Type B pancreatic cell (in vitro differentiated cells): ENCODE measurements around the gene XPO1. TPM values are rescaled to one million over a fixed set of nuclear protein-coding genes. Genes with fewer than 3 reads are reported as not detected.

Source experiments
- DNase-seq: peaks from one replicate; pipeline ENCODE4 v3.0.0; 2021; ENCODE audit warnings: mixed read lengths; ENCODE audit not compliant: unreplicated experiment; ENCODE audit errors: extremely low spot score
- H3K27ac Mint-ChIP-seq: 2 replicates; pipeline ENCODE4 v1.8.0; 2021; ENCODE audit warnings: mild to moderate bottlenecking, mixed read lengths
- H3K27me3 Mint-ChIP-seq: 2 replicates; pipeline ENCODE4 v1.8.0; 2021; ENCODE audit warnings: mixed read lengths
- H3K36me3 Mint-ChIP-seq: 2 replicates; pipeline ENCODE4 v1.8.0; 2021; ENCODE audit warnings: mixed read lengths
- H3K4me1 Mint-ChIP-seq: one replicate; pipeline ENCODE4 v1.8.0; 2021; ENCODE audit warnings: mixed read lengths; ENCODE audit not compliant: unreplicated experiment
- H3K4me3 Mint-ChIP-seq: 2 replicates; pipeline ENCODE4 v1.8.0; 2021; ENCODE audit warnings: mild to moderate bottlenecking, mixed read lengths
- H3K9me3 Mint-ChIP-seq: 2 replicates; pipeline ENCODE4 v1.8.0; 2021; ENCODE audit warnings: mixed read lengths
- total RNA-seq: library from RNA; stranded (reverse); gene quantifications from 2 replicates; pipeline ENCODE4 v1.2.1, GENCODE V29; 2021; ENCODE audit warnings: low replicate concordance
- TF ChIP-seq, protein P1 (sequence below): fragments of 200-600 bp; sonication (generic); conservative IDR thresholded peaks from 2 replicates; pipeline ENCODE4 v1.5.0; 2021; ENCODE audit warnings: antibody characterized with exemption, mild to moderate bottlenecking

The XPO1 gene
- total RNA-seq, 1 donor from 2014 or later = 227 TPM

- TF ChIP-seq, protein P1, sequence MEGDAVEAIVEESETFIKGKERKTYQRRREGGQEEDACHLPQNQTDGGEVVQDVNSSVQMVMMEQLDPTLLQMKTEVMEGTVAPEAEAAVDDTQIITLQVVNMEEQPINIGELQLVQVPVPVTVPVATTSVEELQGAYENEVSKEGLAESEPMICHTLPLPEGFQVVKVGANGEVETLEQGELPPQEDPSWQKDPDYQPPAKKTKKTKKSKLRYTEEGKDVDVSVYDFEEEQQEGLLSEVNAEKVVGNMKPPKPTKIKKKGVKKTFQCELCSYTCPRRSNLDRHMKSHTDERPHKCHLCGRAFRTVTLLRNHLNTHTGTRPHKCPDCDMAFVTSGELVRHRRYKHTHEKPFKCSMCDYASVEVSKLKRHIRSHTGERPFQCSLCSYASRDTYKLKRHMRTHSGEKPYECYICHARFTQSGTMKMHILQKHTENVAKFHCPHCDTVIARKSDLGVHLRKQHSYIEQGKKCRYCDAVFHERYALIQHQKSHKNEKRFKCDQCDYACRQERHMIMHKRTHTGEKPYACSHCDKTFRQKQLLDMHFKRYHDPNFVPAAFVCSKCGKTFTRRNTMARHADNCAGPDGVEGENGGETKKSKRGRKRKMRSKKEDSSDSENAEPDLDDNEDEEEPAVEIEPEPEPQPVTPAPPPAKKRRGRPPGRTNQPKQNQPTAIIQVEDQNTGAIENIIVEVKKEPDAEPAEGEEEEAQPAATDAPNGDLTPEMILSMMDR = no peak
Measured at GRCh38 chr2:61575447-61575859, 37.3 kb upstream of the XPO1 start.

GRCh38 chr2:61566566-61566965 lies 28.4 kb upstream of the XPO1 start:
- Mint-ChIP-seq H3K4me3 (no peak overlapping the region), H3K9me3 (no peaks in the 10 kb centered on the region), H3K27ac (no peak overlapping the region), H3K27me3 (no peaks in the 10 kb centered on the region), H3K36me3 (no peaks in the 10 kb centered on the region), H3K4me1 (no peaks in the 10 kb centered on the region)
- DNase-seq = no peak
- TF ChIP-seq, protein P1 = no peak

More at GRCh38 chr2:61575447-61575859, 37.3 kb upstream of the XPO1 start:
- Mint-ChIP-seq H3K9me3 (no peaks in the 10 kb centered on the region), H3K27ac (no peak overlapping the region), H3K27me3 (no peaks in the 10 kb centered on the region), H3K4me1 (peaks cover 4% of the 10 kb centered on the region), H3K4me3 (no peak overlapping the region), H3K36me3 (no peaks in the 10 kb centered on the region)
- no peak for DNase-seq

- DNase-seq = no peak
- no peak overlapping the region for H3K4me3 Mint-ChIP-seq
- H3K9me3 Mint-ChIP-seq = no peaks in the 10 kb centered on the region
- H3K27ac Mint-ChIP-seq = no peak overlapping the region
- H3K27me3 Mint-ChIP-seq = no peaks in the 10 kb centered on the region
- no peaks in the 10 kb centered on the region for H3K36me3 Mint-ChIP-seq
- TF ChIP-seq, protein P1 = no peak
- H3K4me1 Mint-ChIP-seq = no peaks in the 10 kb centered on the region
Measured at GRCh38 chr2:61562615-61563014, 24.5 kb upstream of the XPO1 start.

- Mint-ChIP-seq H3K27ac (no peak overlapping the region), H3K36me3 (no peaks in the 10 kb centered on the region), H3K4me3 (no peak overlapping the region), H3K4me1 (no peaks in the 10 kb centered on the region), H3K9me3 (no peaks in the 10 kb centered on the region), H3K27me3 (no peaks in the 10 kb centered on the region)
- TF ChIP-seq, protein P1 = no peak
- DNase-seq = no peak
Measured at GRCh38 chr2:61558160-61558559, 20.0 kb upstream of the XPO1 start.

- H3K36me3 Mint-ChIP-seq = no peaks in the 10 kb centered on the region
- H3K9me3 Mint-ChIP-seq = no peaks in the 10 kb centered on the region
- H3K27ac Mint-ChIP-seq = no peak overlapping the region
- no peak overlapping the region for H3K4me3 Mint-ChIP-seq
- H3K27me3 Mint-ChIP-seq = no peaks in the 10 kb centered on the region
- TF ChIP-seq, protein P1 = no peak
- no peaks in the 10 kb centered on the region for H3K4me1 Mint-ChIP-seq
- DNase-seq = no peak
Measured at GRCh38 chr2:61557381-61557780, 19.2 kb upstream of the XPO1 start.

GRCh38 chr2:61554604-61555003 lies 16.4 kb upstream of the XPO1 start:
- H3K27ac Mint-ChIP-seq = no peak overlapping the region
- H3K9me3 Mint-ChIP-seq = no peaks in the 10 kb centered on the region
- peaks cover 4% of the 10 kb centered on the region for H3K4me1 Mint-ChIP-seq
- TF ChIP-seq, protein P1 = no peak
- H3K36me3 Mint-ChIP-seq = no peaks in the 10 kb centered on the region
- no peaks in the 10 kb centered on the region for H3K27me3 Mint-ChIP-seq
- DNase-seq = no peak
- no peak overlapping the region for H3K4me3 Mint-ChIP-seq
